ENCODE data around the gene PLEKHA7. TPM values are rescaled to one million over a fixed set of nuclear protein-coding genes. Genes with fewer than 3 reads are reported as not detected.
A peak's percentile ranks its signal among the peaks of the same experiment; 100 is the strongest.
"Not testable (repeated sequence)": the region's sequence is repeated elsewhere in the genome, so short reads cannot be mapped to it uniquely, and the experiment has no call there.

Gene PLEKHA7
- total RNA-seq, 1 donor from 2014 or later: 15.6 TPM

DNA sequence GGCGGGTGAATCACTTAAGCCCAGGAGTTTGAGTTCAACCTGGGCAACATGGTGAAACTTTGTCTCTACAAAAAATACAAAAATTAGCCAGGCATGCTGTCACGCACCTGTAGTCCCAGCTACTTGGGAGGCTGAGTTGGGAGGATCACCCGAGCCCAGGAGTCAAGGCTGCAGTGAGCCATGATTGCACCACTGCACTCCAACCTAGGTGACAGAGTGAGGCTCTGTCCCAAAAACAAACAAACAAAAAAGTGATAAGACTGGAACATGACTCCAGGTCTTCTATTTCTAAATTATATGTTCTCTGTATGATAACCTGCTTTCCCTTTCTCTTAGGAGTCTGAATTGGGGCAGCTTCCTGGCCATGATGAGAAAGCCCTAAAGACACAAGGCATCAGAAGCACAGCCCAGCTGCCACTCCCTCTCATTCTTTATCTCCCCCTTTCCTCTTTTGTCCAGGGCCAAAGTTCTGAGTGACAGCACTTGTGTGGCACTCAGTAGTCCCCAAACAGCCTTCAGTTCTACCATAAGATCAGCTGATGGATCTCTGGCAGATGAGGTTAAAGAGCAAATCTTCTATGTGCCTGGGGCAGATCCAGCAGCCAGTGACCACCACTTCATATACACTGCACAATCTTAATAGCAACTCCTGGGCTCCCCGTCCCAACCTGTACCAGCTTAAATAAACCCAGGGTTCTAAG lies 139.8 kb downstream of the PLEKHA7 start:
- no peak overlapping the region for H3K4me3 Mint-ChIP-seq (ENCODE audit: unreplicated experiment)

DNA sequence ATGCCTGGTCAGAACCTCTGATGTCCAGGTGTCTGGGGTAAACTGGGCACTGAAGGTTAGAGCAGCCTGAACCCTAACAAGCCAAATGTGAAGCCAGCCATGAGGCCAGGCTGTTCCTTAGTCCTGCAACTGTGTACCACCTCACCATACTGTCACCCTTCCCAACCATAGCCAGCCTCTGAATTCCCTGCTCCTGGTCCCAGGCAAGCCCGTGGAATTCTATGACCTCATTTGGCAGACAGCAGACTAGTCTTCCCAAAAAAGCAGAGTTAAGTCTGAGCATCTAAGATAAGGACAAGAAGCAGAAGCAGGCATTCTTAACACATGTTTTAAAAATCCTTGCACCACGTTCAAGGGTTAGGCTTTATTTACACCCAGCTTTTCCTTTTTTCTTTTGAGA lies 140.9 kb downstream of the PLEKHA7 start:
- Mint-ChIP-seq H3K27me3 (ENCODE audit: unreplicated experiment) (no peaks in the 10 kb centered on the region), H3K4me1 (ENCODE audit: unreplicated experiment) (peaks cover 17% of the 10 kb centered on the region), H3K4me3 (ENCODE audit: unreplicated experiment) (no peak overlapping the region), H3K27ac (ENCODE audit: unreplicated experiment) (no peak overlapping the region), H3K36me3 (ENCODE audit: unreplicated experiment) (peaks cover 4% of the 10 kb centered on the region), H3K9me3 (ENCODE audit: unreplicated experiment) (no peaks in the 10 kb centered on the region)
- TF ChIP-seq, protein P1, sequence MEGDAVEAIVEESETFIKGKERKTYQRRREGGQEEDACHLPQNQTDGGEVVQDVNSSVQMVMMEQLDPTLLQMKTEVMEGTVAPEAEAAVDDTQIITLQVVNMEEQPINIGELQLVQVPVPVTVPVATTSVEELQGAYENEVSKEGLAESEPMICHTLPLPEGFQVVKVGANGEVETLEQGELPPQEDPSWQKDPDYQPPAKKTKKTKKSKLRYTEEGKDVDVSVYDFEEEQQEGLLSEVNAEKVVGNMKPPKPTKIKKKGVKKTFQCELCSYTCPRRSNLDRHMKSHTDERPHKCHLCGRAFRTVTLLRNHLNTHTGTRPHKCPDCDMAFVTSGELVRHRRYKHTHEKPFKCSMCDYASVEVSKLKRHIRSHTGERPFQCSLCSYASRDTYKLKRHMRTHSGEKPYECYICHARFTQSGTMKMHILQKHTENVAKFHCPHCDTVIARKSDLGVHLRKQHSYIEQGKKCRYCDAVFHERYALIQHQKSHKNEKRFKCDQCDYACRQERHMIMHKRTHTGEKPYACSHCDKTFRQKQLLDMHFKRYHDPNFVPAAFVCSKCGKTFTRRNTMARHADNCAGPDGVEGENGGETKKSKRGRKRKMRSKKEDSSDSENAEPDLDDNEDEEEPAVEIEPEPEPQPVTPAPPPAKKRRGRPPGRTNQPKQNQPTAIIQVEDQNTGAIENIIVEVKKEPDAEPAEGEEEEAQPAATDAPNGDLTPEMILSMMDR (IDR thresholded peaks at IDR 0.05): no peak
- DNase-seq (ENCODE audit: extremely low spot score, unreplicated experiment): no peak

More for the DNA sequence above, 139.8 kb downstream of the PLEKHA7 start:
- Mint-ChIP-seq H3K4me1 (ENCODE audit: unreplicated experiment) (peaks cover 15% of the 10 kb centered on the region), H3K27ac (ENCODE audit: unreplicated experiment) (no peak overlapping the region), H3K36me3 (ENCODE audit: unreplicated experiment) (no peaks in the 10 kb centered on the region), H3K27me3 (ENCODE audit: unreplicated experiment) (no peaks in the 10 kb centered on the region), H3K9me3 (ENCODE audit: unreplicated experiment) (no peaks in the 10 kb centered on the region)
- DNase-seq (ENCODE audit: extremely low spot score, unreplicated experiment): no peak
- TF ChIP-seq, protein P1 (IDR thresholded peaks at IDR 0.05): no peak

- H3K4me1 Mint-ChIP-seq (ENCODE audit: unreplicated experiment): peaks cover 12% of the 10 kb centered on the region
- H3K9me3 Mint-ChIP-seq (ENCODE audit: unreplicated experiment): no peaks in the 10 kb centered on the region
- H3K36me3 Mint-ChIP-seq (ENCODE audit: unreplicated experiment): peaks cover 5% of the 10 kb centered on the region
- H3K27me3 Mint-ChIP-seq (ENCODE audit: unreplicated experiment): no peaks in the 10 kb centered on the region
- DNase-seq (ENCODE audit: extremely low spot score, unreplicated experiment): no peak
- H3K4me3 Mint-ChIP-seq (ENCODE audit: unreplicated experiment): no peak overlapping the region
- H3K27ac Mint-ChIP-seq (ENCODE audit: unreplicated experiment): peak overlapping the region; percentile 8
- TF ChIP-seq, protein P1 (IDR thresholded peaks at IDR 0.05): no peak
Measured at GRCh38 chr11:16871368-16871767, 142.8 kb downstream of the PLEKHA7 start.

- no peak overlapping the region for H3K27ac Mint-ChIP-seq (ENCODE audit: unreplicated experiment)
- H3K9me3 Mint-ChIP-seq (ENCODE audit: unreplicated experiment): no peaks in the 10 kb centered on the region
- H3K4me1 Mint-ChIP-seq (ENCODE audit: unreplicated experiment): peaks cover 17% of the 10 kb centered on the region
- no peak overlapping the region for H3K4me3 Mint-ChIP-seq (ENCODE audit: unreplicated experiment)
- TF ChIP-seq, protein P1 (IDR thresholded peaks at IDR 0.05): no peak
- DNase-seq (ENCODE audit: extremely low spot score, unreplicated experiment): no peak
- peaks cover 5% of the 10 kb centered on the region for H3K36me3 Mint-ChIP-seq (ENCODE audit: unreplicated experiment)
- H3K27me3 Mint-ChIP-seq (ENCODE audit: unreplicated experiment): no peaks in the 10 kb centered on the region
Measured at GRCh38 chr11:16867097-16867496, 147.1 kb downstream of the PLEKHA7 start.

DNA sequence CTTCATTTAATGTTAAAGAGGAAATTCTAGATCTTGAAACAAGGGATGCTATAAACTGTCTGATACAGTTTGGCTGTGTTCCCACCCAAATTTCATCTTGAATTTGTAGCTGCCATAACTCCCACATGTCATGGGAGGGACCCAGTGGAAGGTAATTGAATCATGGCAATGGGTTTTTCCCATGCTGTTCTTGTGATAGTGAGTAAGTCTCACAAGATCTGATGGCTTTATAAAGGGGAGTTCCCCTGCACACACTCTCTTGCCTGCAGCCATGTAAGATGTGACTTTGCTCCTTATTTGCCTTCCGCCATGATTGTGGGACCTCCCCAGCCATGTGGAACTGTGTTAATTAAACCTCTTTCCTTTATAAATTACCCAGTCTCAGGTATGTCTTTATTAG lies 149.8 kb downstream of the PLEKHA7 start:
- not testable (repeated sequence) for DNase-seq (ENCODE audit: extremely low spot score, unreplicated experiment); H3K36me3 Mint-ChIP-seq (ENCODE audit: unreplicated experiment); H3K9me3 Mint-ChIP-seq (ENCODE audit: unreplicated experiment); H3K4me1 Mint-ChIP-seq (ENCODE audit: unreplicated experiment); H3K4me3 Mint-ChIP-seq (ENCODE audit: unreplicated experiment); H3K27ac Mint-ChIP-seq (ENCODE audit: unreplicated experiment); H3K27me3 Mint-ChIP-seq (ENCODE audit: unreplicated experiment)
